Measurements from ENCODE around the gene VWA5B1.

The VWA5B1 gene

DNA sequence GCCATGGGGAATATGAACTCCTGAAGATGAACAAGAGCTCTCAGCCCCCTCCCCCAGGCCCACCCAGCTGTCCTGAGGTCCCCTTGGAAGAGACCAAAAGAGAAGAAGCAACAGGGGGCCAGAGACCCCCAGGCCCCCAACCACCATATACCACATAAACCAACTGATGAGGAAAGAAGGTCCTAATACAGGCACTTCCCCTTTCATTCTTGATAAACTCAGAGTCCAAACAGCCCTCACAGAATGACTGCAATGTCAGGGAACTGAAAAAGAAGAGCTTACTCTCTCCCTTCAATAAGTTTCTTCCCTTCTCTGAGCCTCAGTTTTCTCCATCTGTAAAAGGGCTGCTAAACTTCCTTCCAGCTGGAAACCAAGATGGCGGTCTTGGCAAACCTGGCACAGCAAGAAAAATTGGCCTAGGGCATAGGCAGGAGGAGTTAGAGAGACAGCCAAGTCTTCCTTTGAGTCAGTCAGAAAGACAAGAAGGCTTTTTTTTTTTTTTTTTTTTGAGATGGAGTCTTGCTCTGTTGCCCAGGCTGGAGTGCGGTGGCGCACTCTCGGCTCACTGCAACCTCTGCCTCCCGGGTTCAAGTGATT, 90.5 kb downstream of the VWA5B1 start:
- Histone ChIP-seq H3K4me3 (no peak overlapping the region), H3K4me1 (no peaks in the 10 kb centered on the region), H3K4me2 (no peak overlapping the region), H3K27me3 (peaks cover 14% of the 10 kb centered on the region), H3K9me3 (no peaks in the 10 kb centered on the region), H4K20me1 (no peaks in the 10 kb centered on the region), H3K36me3 (no peaks in the 10 kb centered on the region), H3K27ac (no peak overlapping the region), H3K9ac (no peak overlapping the region)
- no peak for TF ChIP-seq Cebpa-rat (IDR thresholded peaks at IDR 0.05)

GRCh38 chr1:20381961-20382360, 91.3 kb downstream of the VWA5B1 start:
- peaks cover 21% of the 10 kb centered on the region for H3K27me3 ChIP-seq
- no peaks in the 10 kb centered on the region for H3K36me3 ChIP-seq
- H3K4me3 ChIP-seq: no peak overlapping the region
- no peaks in the 10 kb centered on the region for H3K4me1 ChIP-seq
- no peak overlapping the region for H3K9ac ChIP-seq
- no peaks in the 10 kb centered on the region for H3K9me3 ChIP-seq
- H3K4me2 ChIP-seq: no peak overlapping the region
- H4K20me1 ChIP-seq: no peaks in the 10 kb centered on the region
- TF ChIP-seq Cebpa-rat (IDR thresholded peaks at IDR 0.05): no peak
- no peak overlapping the region for H3K27ac ChIP-seq

- Histone ChIP-seq H3K9me3 (no peaks in the 10 kb centered on the region), H3K4me1 (no peaks in the 10 kb centered on the region), H3K9ac (no peak overlapping the region), H3K27me3 (peaks cover 21% of the 10 kb centered on the region), H3K4me2 (no peak overlapping the region), H3K36me3 (no peaks in the 10 kb centered on the region), H4K20me1 (no peaks in the 10 kb centered on the region), H3K4me3 (no peak overlapping the region), H3K27ac (no peak overlapping the region)
- no peak for TF ChIP-seq Cebpa-rat (IDR thresholded peaks at IDR 0.05)
These were observed 92.0 kb downstream of the VWA5B1 start for GRCh38 chr1:20382711-20383110.

- H3K9me3 ChIP-seq: no peaks in the 10 kb centered on the region
- H3K4me3 ChIP-seq: no peak overlapping the region
- no peaks in the 10 kb centered on the region for H3K4me1 ChIP-seq
- no peaks in the 10 kb centered on the region for H4K20me1 ChIP-seq
- H3K27me3 ChIP-seq: peaks cover 21% of the 10 kb centered on the region
- H3K4me2 ChIP-seq: no peak overlapping the region
- no peak overlapping the region for H3K9ac ChIP-seq
- no peaks in the 10 kb centered on the region for H3K36me3 ChIP-seq
- no peak overlapping the region for H3K27ac ChIP-seq
- TF ChIP-seq Cebpa-rat (IDR thresholded peaks at IDR 0.05): no peak
These were observed 93.0 kb downstream of the VWA5B1 start for GRCh38 chr1:20383631-20384030.

GRCh38 chr1:20385630-20386029, 95.0 kb downstream of the VWA5B1 start:
- H3K4me1 ChIP-seq: no peaks in the 10 kb centered on the region
- H3K27me3 ChIP-seq: peaks cover 21% of the 10 kb centered on the region
- H3K27ac ChIP-seq: no peak overlapping the region
- TF ChIP-seq Cebpa-rat (IDR thresholded peaks at IDR 0.05): no peak
- no peak overlapping the region for H3K4me3 ChIP-seq
- no peaks in the 10 kb centered on the region for H3K36me3 ChIP-seq
- no peak overlapping the region for H3K9ac ChIP-seq
- H4K20me1 ChIP-seq: no peaks in the 10 kb centered on the region
- no peak overlapping the region for H3K4me2 ChIP-seq
- H3K9me3 ChIP-seq: no peaks in the 10 kb centered on the region

DNA sequence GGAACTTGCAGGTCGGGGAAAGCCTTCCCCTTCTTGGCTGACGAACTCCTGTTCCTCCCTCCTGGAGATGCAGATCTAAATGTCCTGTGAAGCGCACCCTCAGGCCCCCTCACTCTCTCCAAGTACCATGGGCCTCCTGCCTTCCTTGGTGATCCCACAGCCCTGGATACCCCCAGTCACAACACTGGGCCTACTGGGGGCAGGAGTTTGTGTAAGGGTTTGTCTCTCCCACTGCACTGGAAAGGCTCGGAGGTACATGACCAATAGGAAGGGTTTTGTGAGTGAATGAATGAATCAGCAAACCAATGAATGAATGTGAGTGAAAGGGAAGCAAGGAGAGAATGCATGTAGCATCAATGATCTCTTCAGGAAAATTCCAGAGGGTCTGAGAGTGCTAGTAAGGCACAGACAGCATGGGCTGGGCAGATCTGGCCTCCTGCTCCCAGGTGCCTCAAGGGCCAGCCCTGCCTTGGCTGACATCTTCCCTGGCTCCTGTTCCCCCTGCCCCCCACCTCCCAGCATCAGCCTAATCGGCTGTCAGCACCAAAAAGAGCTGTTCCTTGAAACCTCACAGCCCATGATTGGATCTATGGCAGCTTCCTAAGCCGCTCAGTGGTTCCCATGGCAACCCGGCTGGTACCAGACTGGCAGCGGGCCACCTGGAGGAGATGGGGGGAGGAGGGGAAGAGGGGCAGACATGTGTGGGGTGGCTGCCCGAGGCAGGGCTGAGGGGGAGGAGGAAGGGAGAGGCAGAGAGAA, 95.8 kb downstream of the VWA5B1 start:
- Histone ChIP-seq H4K20me1 (no peaks in the 10 kb centered on the region), H3K27me3 (peaks cover 21% of the 10 kb centered on the region), H3K4me2 (no peak overlapping the region), H3K4me1 (no peaks in the 10 kb centered on the region), H3K4me3 (no peak overlapping the region), H3K36me3 (no peaks in the 10 kb centered on the region), H3K9me3 (no peaks in the 10 kb centered on the region), H3K27ac (no peak overlapping the region), H3K9ac (no peak overlapping the region)
- no peak for TF ChIP-seq Cebpa-rat (IDR thresholded peaks at IDR 0.05)

DNA sequence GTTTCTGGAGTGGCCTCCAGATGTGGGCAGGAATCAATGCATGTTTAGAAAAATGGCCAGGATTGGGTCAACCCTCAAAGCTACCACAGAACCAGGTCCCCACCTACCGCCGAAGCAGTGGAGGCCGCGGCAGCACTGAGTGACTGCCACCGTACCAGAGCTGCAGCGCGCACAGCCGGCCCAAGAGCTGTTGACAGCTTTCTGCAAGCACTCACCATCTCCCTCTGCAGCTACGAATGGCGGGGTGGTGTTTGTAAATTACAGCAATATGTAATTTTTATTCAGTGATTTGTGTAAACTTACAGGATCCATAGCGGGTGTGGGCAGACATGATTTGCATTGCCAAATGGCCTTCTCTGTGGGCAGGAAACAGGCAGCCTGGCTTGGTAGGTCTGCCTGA, 98.9 kb downstream of the VWA5B1 start:
- H3K9ac ChIP-seq: no peak overlapping the region

DNA sequence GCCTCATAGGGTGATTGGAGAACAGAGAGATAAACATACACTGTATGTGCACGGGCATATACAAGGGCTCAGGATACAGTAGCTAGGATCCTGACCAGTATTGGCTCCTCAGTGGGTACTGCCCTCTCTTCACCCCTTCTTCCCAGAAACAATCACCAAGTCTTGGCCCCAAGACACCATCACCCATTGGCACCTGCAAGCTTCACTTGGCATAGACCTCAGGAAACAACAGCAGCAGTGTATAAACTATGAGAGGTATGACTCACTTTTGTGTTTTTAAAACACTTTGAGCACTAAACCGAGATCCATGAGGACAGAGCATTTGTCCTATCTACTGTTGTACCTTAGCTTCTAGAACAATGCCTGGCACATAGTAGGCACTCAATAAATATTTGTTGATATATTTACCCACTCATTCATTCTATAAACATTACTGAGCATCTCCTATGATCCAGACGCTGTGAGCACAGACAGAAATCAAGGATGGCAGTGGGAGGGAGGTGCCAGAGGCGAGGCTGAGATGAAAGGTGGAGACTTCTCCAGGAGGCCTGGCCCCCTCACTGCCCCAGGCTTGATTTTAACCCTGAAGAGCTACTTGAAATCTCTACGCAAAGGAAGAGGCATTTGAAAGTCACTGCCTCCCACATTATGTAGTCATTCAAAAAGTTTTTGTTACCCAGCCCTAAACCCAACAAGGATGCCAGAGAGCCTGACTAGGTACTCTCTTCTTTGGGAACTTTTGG, 100.1 kb downstream of the VWA5B1 start:
- H3K4me3 ChIP-seq: no peak overlapping the region
- no peaks in the 10 kb centered on the region for H4K20me1 ChIP-seq
- H3K27ac ChIP-seq: no peak overlapping the region
- H3K4me2 ChIP-seq: no peak overlapping the region
- no peak for TF ChIP-seq Cebpa-rat (IDR thresholded peaks at IDR 0.05)
- no peak overlapping the region for H3K9ac ChIP-seq
- peaks cover 13% of the 10 kb centered on the region for H3K9me3 ChIP-seq
- H3K27me3 ChIP-seq: peaks cover 9% of the 10 kb centered on the region
- H3K36me3 ChIP-seq: no peaks in the 10 kb centered on the region
- no peaks in the 10 kb centered on the region for H3K4me1 ChIP-seq

More for the DNA sequence above, 98.9 kb downstream of the VWA5B1 start:
- no peak overlapping the region for H3K4me3 ChIP-seq
- no peaks in the 10 kb centered on the region for H4K20me1 ChIP-seq
- H3K9me3 ChIP-seq: peaks cover 3% of the 10 kb centered on the region; the same call in 1 of the 2 replicates
- no peaks in the 10 kb centered on the region for H3K4me1 ChIP-seq
- no peak for TF ChIP-seq Cebpa-rat (IDR thresholded peaks at IDR 0.05)
- H3K27ac ChIP-seq: no peak overlapping the region
- peaks cover 21% of the 10 kb centered on the region for H3K27me3 ChIP-seq
- no peak overlapping the region for H3K4me2 ChIP-seq
- H3K36me3 ChIP-seq: no peaks in the 10 kb centered on the region

- Histone ChIP-seq H3K36me3 (no peaks in the 10 kb centered on the region), H3K27ac (no peak overlapping the region), H3K9me3 (peaks cover 20% of the 10 kb centered on the region), H3K4me3 (no peak overlapping the region), H3K4me1 (no peaks in the 10 kb centered on the region), H3K27me3 (no peaks in the 10 kb centered on the region), H3K9ac (no peak overlapping the region), H3K4me2 (no peak overlapping the region), H4K20me1 (no peaks in the 10 kb centered on the region)
- no peak for TF ChIP-seq Cebpa-rat (IDR thresholded peaks at IDR 0.05)
These were observed 104.6 kb downstream of the VWA5B1 start for GRCh38 chr1:20395255-20395654.

- Histone ChIP-seq H3K36me3 (no peaks in the 10 kb centered on the region), H3K4me2 (no peak overlapping the region), H3K27me3 (no peaks in the 10 kb centered on the region), H3K9ac (no peak overlapping the region), H3K27ac (no peak overlapping the region), H3K9me3 (peaks cover 20% of the 10 kb centered on the region), H3K4me1 (no peaks in the 10 kb centered on the region), H4K20me1 (no peaks in the 10 kb centered on the region), H3K4me3 (no peak overlapping the region)
- no peak for TF ChIP-seq Cebpa-rat (IDR thresholded peaks at IDR 0.05)
These were observed 108.1 kb downstream of the VWA5B1 start for GRCh38 chr1:20398744-20399143.

Data from BLaER1 (cell line).